ENCODE measurements around the gene SOX8. TPM values are rescaled to one million over a fixed set of nuclear protein-coding genes. Genes with fewer than 3 reads are reported as not detected.

The SOX8 gene
- total RNA-seq, 1 donor from 2014 or later = 0.47 TPM

- ATAC-seq (no peak), DNase-seq (no peak)
- intact Hi-C loops (cut with micrococcal nuclease) = no loop called here
Observed at GRCh38 chr16:1033128-1033679, 51.6 kb downstream of the SOX8 start.

GRCh38 chr16:1034230-1035065, 52.9 kb downstream of the SOX8 start:
- intact Hi-C loops (cut with micrococcal nuclease) = no loop called here
- no peak for ATAC-seq
- no peak for DNase-seq

GRCh38 chr16:1035066-1035415, 53.5 kb downstream of the SOX8 start:
- intact Hi-C loops (cut with micrococcal nuclease) = no loop called here
- no peak for ATAC-seq
- DNase-seq = no peak

GRCh38 chr16:1036166-1036565, 54.6 kb downstream of the SOX8 start:
- DNase-seq = no peak
- intact Hi-C loops (cut with micrococcal nuclease) = no loop called here
- ATAC-seq = no peak

Other genes with a start within 250 kb of the SOX8 start
- 34.5 TPM for gene CIAO3, start 240.8 kb upstream of the SOX8 start, total RNA-seq
- 4.6 TPM for gene MSLN, start 221.0 kb upstream of the SOX8 start, total RNA-seq
- gene RPUSD1, start 193.4 kb upstream of the SOX8 start, total RNA-seq = 8.7 TPM
- 6.6 TPM for gene CHTF18, start 193.2 kb upstream of the SOX8 start, total RNA-seq
- not detected for gene GNG13, start 181.0 kb upstream of the SOX8 start, total RNA-seq
- gene LMF1, start 10.8 kb upstream of the SOX8 start, total RNA-seq = 6.0 TPM
- gene SSTR5, start 91.0 kb downstream of the SOX8 start, total RNA-seq = 25.8 TPM
- not detected for gene C1QTNF8, start 114.5 kb downstream of the SOX8 start, total RNA-seq
- gene CACNA1H, start 171.3 kb downstream of the SOX8 start, total RNA-seq = 3.2 TPM
- not detected for gene TPSG1, start 243.5 kb downstream of the SOX8 start, total RNA-seq
- 7.3 TPM for gene TPSB2, start 248.4 kb downstream of the SOX8 start, total RNA-seq

Data from left ventricle myocardium superior (tissue), 1 donor.